ENCODE data around the gene B4GALT1. TPM values are rescaled to one million over a fixed set of nuclear protein-coding genes. Genes with fewer than 3 reads are reported as not detected.

B4GALT1 gene
- total RNA-seq, 1 donor, result 9.4 TPM

DNA sequence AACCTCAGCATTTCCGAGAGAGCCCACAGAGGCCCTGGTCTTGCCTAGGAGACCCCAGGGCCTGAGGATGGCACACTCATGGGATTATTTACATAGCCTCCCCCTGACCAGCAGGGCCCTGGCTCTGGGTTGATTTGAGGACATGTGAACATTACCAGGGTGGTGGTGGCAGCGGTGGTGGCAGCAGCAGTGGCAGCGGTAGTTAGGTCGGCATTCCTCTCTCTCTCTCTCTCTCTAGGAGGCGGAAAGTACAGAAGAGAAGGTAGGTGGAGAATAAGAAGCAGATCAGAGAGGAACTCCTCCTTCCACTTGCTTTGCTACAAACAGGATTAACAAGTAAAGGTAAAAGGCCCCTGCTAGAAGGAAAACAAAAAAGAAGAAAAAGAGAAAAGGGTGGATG, 39.3 kb downstream of the B4GALT1 start:
- no peak for DNase-seq (ENCODE audit: low read depth in 2 of 3, low spot score in 2 of 3)

DNA sequence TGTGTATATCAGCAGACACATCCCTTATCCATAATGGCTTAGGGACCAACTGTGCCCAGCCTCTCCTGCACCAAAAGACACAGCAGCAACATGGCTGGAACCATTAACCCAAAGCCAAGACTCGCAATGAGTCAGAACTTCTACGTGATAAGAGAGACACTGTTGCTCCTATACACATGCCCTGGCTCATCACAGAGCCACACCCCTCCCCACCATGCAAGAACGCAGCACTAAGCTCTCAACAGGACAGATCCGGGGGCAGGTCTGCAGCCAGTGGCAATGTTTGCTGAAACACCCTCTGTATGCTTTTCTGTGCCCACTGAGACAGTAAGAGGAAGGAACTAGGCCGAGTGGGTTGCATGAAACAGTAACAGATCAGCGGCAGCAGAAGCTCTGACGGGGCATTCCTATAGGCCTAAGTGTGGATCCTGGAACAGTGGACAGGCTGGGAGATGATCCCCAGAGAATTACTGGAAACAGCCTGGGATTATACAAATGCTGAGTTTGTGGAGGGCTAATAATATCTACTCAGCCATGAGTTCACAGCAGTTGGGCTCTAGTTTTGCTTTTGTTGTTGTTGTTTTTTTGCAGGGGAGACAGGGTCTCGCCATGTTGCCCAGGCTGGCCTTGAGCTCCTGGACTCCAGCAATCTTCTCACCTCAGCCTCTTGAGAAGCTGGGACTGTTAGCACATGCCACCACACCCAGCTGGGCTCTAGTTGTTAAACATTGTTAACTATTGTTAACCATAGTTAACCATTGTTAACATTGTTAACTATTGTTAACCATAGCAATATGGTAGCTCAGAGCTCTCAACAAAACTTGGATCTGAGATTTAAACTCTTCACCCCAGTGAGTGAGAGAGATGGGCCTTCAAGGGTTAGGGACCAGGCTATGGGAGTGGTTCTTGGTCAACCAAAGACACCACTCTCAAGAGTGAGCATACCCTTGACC, 41.0 kb downstream of the B4GALT1 start:
- DNase-seq (ENCODE audit: low read depth in 2 of 3, low spot score in 2 of 3), result peak in 2 of 3 donors; percentile 29 to 60

GRCh38 chr9:33125461-33125860, 41.7 kb downstream of the B4GALT1 start:
- no peak for DNase-seq (ENCODE audit: low read depth in 2 of 3, low spot score in 2 of 3)

DNA sequence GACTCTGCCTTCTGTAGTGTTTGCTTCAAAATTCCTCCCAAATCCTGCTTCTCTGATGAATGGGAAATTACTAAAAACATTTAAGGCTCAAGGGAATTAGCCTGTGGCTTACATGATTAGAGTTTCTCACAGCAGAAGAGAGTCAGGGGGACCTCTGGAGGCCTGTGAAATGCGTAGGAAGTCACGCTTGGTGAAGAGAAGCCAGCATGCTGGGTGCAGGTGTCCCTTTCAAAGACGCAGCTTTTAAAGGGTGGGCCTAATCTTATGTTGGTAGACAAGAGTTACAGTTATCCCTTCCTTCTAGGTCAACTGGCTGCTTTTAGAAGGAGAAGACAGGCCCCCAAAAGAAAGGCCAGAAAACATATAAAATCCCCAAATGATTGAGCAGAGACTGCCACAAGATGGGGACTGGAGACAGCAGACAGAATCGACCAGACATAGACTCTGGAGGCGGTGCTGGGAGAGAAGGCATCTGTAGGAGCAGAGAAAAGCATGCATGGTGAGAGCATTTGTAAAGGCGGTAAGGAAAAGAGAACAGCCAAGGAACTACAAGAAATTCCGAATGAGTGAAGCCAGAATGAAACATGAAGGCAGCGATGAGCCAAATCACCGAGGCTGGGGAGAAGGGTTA, 42.3 kb downstream of the B4GALT1 start:
- no peak for DNase-seq (ENCODE audit: low read depth in 2 of 3, low spot score in 2 of 3)

DNA sequence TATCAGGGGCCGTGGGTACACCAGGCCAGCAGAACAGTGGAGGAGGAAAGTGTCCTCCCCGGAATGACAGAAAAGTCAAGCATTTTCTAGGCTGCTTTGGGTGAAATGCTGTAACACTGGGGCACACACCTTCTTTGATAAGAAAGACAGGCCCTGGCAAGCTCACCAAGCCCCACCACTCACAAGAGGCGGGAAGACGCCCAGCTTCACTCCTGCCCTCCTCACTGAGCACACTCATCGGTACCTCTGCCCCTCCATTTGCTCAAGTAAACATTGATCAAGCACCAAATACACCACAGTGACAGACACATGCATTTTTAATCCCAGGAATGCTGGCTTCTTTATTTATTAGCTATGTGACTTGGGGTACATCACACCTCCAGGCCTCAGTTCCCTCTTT, 43.1 kb downstream of the B4GALT1 start:
- DNase-seq (ENCODE audit: low read depth in 2 of 3, low spot score in 2 of 3), result no peak

GRCh38 chr9:33123407-33124031, 43.6 kb downstream of the B4GALT1 start:
- DNase-seq (ENCODE audit: low read depth in 2 of 3, low spot score in 2 of 3), result no peak

DNA sequence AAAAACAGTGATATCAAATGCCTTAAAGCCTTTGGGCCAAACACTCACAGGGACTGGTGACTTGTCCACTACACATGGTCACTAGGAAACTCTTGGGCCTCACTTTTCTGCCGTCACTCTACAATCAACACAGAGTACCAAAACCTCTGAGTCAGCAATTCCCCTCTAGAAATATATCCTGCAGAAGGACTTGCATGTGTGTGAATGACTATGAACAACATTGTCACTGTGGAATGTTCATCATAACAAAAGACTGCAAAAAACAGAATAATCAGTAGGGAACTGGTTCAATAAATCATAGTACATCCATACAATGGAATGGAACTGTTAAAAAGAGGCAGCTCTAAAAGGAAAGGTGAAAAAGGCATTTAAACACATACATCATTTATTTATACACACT, 46.5 kb downstream of the B4GALT1 start:
- DNase-seq (ENCODE audit: low read depth in 2 of 3, low spot score in 2 of 3), result no peak

- DNase-seq (ENCODE audit: low read depth in 2 of 3, low spot score in 2 of 3), result no peak
Measured at GRCh38 chr9:33117796-33118195, 49.3 kb downstream of the B4GALT1 start.

- no peak for DNase-seq (ENCODE audit: low read depth in 2 of 3, low spot score in 2 of 3)
Measured at GRCh38 chr9:33117306-33117705, 49.8 kb downstream of the B4GALT1 start.

DNA sequence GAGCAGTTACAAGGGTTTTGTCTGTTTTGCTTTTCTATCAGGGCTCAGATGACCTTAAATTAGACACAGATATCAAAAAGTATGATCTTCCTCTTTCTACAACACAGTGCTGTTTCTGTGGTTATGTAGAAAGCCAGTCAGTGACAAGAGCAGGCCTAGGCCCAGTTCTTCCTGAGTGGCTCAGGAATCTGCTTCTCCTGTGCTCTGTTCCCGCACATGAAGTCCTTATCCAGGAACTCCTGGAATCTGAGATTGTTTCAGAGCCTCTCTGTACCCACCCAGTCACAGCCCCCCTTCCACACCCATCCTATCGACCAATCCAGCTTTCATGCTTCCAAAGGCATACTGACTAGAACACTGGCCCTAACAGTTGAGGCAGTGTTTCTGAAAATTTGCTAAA, 50.3 kb downstream of the B4GALT1 start:
- peak in 1 of 3 donors; percentile 33 for DNase-seq (ENCODE audit: low read depth in 2 of 3, low spot score in 2 of 3)

DNA sequence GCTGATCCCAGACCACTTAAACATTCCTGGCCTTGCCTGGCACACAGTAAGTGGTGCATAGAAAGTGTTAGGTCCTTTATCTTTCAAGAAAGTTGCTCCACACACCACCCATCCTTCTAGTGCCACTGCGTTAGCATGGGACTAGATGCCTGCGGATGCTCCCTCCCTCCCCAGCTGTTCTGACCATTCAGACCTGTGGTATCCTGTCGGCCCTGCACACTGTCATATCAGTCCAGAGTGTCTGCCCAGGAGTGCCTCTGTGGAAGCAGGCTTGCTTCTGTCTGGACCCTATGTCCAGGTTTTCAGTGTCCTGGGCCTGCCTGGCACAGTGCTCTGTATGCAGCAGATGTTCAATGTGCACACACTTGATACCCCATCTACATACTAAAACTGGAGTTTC, 52.4 kb downstream of the B4GALT1 start:
- DNase-seq (ENCODE audit: low read depth in 2 of 3, low spot score in 2 of 3), result no peak

DNA sequence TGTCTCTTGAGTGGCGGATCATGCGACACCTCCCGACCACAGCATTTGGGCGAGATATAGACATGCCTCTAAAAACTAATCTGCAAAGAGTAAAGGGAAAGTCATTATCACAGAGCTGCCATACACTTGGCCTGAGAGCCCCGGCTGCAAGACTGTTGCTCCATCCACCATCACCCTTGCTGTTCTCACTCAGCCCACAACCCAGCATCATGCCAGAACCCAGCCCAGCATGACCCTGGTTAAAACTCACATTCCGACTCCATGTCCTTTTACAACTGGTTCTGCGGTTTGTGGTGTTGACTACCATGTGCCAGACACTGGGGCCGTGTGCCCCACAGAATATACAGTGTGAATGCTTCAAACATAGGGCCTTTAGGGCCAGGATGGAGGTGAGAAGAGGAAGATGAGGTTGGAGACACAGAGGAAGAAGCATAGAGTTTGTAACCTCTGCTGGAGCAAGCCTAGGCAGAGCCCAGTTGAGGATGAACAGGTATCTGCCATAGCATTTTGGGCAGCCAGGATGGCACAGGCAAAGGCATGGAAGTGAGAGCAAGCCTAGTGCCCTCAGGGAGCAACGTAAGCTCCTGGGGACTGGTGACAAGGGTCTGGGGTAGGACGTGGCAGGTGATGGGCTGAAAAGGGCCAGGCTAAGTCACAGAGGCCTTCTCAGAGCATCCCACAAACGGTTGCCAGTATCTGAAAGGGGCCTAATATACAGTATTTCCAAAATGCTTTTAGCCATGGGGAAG, 53.2 kb downstream of the B4GALT1 start:
- no peak for DNase-seq (ENCODE audit: low read depth in 2 of 3, low spot score in 2 of 3)

DNA sequence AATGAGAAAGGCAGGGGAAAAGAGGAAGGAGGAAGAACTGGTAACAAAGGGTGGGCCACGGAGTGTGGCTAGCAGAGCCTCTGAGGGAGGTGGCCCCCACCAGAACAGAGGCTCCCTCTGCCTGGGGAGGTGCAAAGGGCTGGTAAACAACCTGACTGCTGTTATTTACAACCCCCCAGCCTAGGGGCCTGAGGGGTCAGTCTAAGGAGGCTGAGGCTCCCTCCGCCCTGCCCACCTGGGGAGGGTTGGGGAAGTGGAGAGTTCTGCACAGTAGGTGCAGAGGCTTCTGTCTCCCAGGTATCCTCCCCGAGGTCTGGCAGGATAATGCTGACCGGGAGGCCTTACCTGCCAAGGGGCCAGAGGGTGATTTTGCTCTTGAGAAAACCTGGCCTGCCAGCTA, 55.0 kb downstream of the B4GALT1 start:
- no peak for DNase-seq (ENCODE audit: low read depth in 2 of 3, low spot score in 2 of 3)

- DNase-seq (ENCODE audit: low read depth in 2 of 3, low spot score in 2 of 3), result no peak
Measured at GRCh38 chr9:33111631-33112030, 55.5 kb downstream of the B4GALT1 start.

- DNase-seq (ENCODE audit: low read depth in 2 of 3, low spot score in 2 of 3), result no peak
Measured at GRCh38 chr9:33110686-33111085, 56.5 kb downstream of the B4GALT1 start.

DNA sequence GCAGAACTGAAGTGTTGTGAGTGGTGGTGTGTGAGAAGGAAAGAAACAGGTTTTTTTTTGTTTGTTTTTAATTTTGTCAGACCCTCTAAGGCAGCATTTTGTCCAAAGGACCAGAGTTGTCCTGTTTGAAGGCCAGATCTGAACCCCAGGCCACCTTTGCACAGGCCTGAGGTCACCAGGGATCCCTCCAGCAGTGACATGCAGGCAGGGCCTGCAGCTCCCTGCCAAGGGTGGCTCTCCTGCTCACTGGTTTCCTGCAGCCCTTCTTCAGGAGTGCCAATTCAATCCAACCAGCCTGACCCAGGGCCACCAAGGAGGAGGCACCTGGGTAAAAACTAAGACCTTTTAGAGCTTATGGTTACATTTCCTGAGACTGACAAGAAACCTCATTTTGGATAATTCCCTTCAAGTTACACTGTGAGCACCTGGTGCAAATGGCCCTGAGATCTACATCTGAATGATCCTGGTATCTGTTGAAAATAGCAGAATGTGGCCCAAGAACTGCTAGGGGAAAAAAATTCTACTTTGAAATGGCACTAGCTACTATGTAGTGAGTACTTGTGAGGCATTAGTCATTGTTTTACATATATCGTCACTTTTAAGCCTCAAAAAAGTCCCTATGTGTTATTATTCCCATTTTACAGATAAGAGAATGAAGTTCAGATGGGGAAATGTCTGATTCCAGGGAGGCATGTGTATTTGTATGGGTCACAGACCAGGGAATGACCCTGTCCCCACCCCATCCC, 57.1 kb downstream of the B4GALT1 start:
- DNase-seq (ENCODE audit: low read depth in 2 of 3, low spot score in 2 of 3), result no peak

GRCh38 chr9:33109097-33109496, 58.0 kb downstream of the B4GALT1 start:
- no peak for DNase-seq (ENCODE audit: low read depth in 2 of 3, low spot score in 2 of 3)

DNA sequence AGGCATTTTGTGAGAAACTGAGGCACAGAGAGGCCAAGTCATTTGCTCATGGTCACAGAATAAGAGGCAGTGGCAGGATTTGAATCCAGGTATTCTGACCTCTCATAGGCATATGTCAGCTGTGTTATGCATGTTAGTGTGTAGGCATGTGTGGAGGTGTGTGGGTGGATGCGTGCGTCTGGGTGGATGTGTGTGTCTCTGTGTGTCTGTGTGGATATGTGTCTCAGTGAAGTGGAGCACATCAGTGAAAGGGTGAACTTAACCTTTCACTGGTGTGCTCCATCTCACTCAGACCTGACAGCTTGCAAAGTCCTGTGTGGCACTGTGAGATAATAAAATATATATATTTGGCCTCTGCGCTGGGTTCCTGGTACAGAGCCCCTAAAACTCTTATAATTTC, 58.7 kb downstream of the B4GALT1 start:
- DNase-seq (ENCODE audit: low read depth in 2 of 3, low spot score in 2 of 3), result no peak

DNA sequence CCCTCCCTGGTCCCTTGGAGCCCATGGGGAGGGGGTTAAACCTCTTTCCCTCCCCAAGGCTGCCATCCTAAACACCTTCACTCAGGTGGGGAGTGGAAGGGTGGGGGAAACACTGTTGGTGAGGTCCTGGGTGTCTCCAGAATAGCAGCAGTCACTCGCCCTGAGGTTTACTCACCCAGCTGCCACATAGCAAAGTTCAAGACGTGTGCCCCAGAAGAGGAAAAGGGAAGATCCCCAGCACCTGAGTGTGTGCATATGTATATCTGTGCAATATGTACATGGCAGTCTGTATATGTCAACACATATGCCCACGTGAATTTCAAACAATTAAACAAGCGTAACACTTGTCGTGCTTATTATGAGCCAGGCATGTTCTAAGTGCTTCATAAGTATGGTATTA, 59.4 kb downstream of the B4GALT1 start:
- DNase-seq (ENCODE audit: low read depth in 2 of 3, low spot score in 2 of 3), result no peak
